ENCODE measurements around the gene MYO6. TPM values are rescaled to one million over a fixed set of nuclear protein-coding genes. Genes with fewer than 3 reads are reported as not detected.

MYO6 gene
- total RNA-seq, 2 donors from 2014 or later = 0.62 to 2.0 TPM

GRCh38 chr6:75941509-75941908 is 192.5 kb downstream of the MYO6 start:
- Mint-ChIP-seq H3K36me3 (no peaks in the 10 kb centered on the region), H3K9me3 (no peaks in the 10 kb centered on the region), H3K27ac (no peak overlapping the region)
- DNase-seq (ENCODE audit: low spot score in 2 of 2) = no peak
- ATAC-seq = no peak

GRCh38 chr6:75943381-75943780 is 194.3 kb downstream of the MYO6 start:
- Mint-ChIP-seq H3K36me3 (no peaks in the 10 kb centered on the region), H3K9me3 (no peaks in the 10 kb centered on the region), H3K27ac (no peak overlapping the region)
- ATAC-seq = no peak
- no peak for DNase-seq (ENCODE audit: low spot score in 2 of 2)

GRCh38 chr6:75946146-75946831 is 197.2 kb downstream of the MYO6 start:
- H3K9me3 Mint-ChIP-seq = no peaks in the 10 kb centered on the region
- H3K36me3 Mint-ChIP-seq = no peaks in the 10 kb centered on the region
- DNase-seq (ENCODE audit: low spot score in 2 of 2) = no peak
- no peak overlapping the region for H3K27ac Mint-ChIP-seq
- no peak for ATAC-seq

GRCh38 chr6:75947935-75948334 is 198.9 kb downstream of the MYO6 start:
- no peaks in the 10 kb centered on the region for H3K9me3 Mint-ChIP-seq

GRCh38 chr6:75952128-75952527 is 203.1 kb downstream of the MYO6 start:
- ATAC-seq (no peak), DNase-seq (ENCODE audit: low spot score in 2 of 2) (no peak)
- Mint-ChIP-seq H3K27ac (no peak overlapping the region), H3K36me3 (no peaks in the 10 kb centered on the region), H3K9me3 (peaks cover 0 to 10% of the 10 kb centered on the region in 2 donors)

More at GRCh38 chr6:75947935-75948334, 198.9 kb downstream of the MYO6 start:
- ATAC-seq (no peak), DNase-seq (ENCODE audit: low spot score in 2 of 2) (no peak)
- H3K36me3 Mint-ChIP-seq = no peaks in the 10 kb centered on the region
- no peak overlapping the region for H3K27ac Mint-ChIP-seq

GRCh38 chr6:75963569-75963968 is 214.5 kb downstream of the MYO6 start:
- DNase-seq (ENCODE audit: low spot score in 2 of 2) (no peak), ATAC-seq (no peak)
- Mint-ChIP-seq H3K9me3 (no peaks in the 10 kb centered on the region), H3K36me3 (no peaks in the 10 kb centered on the region), H3K27ac (no peak overlapping the region)

- Mint-ChIP-seq H3K36me3 (no peaks in the 10 kb centered on the region), H3K27ac (no peak overlapping the region), H3K9me3 (peaks cover 0 to 5% of the 10 kb centered on the region in 2 donors)
- DNase-seq (ENCODE audit: low spot score in 2 of 2) (no peak), ATAC-seq (no peak)
Measured at GRCh38 chr6:75968143-75968542, 219.1 kb downstream of the MYO6 start.

Other genes with a start within 250 kb of the MYO6 start
- gene SENP6, start 147.4 kb upstream of the MYO6 start, total RNA-seq = 10 to 100 TPM; 63.0 to 75.4 TPM